NCI-H146 treated with DMSO at 0.1 percent for 48 hours (cell line): ENCODE results near the gene TRDN.

Experiments used
- DNase-seq: peaks from one replicate; lab custom pipeline; 2025; ENCODE audit not compliant: unreplicated experiment; lab: John Stamatoyannopoulos, UW

The TRDN gene

DNA sequence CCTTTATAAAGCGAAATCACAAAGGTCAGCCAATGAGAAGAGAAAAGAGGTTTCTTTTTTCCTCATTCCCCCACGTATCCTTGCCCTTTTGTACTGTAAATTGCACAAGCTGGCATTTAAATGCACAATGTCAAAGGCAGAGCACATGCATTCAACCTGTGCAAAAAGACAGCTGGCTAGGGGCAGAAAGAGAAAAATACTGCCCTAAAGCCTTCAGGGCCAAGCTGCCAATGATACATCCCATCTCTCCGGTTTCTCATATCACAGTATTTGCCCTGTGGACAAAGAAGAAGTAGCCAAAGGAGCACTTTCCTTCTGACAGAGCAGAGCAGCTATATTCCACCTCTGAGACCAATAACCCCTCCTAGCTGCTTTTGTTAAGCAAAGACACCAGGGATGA, 219.2 kb downstream of the TRDN start:
- DNase-seq = no peak

DNA sequence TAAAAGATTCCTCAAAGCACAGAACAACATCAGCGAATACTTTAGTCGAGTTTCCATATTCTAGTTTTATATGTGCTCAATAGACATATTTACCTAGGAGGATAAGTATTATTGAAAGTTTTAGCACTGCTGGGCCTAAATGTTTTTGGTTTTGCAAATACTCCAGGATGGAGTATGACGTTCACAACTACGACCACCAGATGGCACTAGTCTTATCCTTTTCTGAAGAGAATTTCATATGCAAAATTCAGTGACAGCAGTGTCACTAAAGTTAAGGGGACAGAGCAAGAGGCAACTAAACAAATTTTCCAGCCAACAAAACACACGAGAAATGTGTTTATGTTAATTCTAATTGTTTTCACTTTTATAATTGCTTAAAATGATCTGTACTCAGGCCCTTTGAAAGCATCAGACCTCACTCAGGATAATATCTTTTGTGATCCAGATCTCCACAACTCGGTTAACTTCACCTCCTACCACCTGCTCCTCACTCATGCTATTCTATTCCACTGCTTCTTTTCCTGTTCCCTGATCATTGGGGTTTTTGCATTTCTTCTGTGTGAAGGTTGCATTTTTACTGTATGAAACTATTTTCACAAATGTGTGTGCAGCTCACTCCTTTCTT, 220.8 kb downstream of the TRDN start:
- peak; percentile 71 for DNase-seq

GRCh38 chr6:123404975-123405374, 231.8 kb downstream of the TRDN start:
- no peak for DNase-seq

DNA sequence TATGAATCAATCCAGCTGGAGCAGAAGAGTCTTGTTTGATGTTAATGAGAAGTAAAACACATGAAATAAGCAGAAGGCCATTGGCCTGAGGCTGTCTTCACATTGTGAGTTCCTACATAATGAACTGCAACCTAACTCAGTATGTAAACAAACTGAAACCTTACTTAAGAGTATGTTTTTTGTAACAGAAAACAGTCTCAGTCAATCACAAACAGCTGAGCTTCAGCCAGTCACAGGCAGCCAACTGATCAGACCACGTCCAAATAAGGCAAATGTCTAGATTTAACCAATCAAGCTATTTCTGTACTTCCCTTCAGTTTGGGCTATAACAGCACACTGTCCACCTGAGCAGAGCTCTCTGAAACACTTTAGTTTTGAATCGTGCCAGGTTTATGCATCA, 234.7 kb downstream of the TRDN start:
- no peak for DNase-seq

GRCh38 chr6:123398072-123398471, 238.7 kb downstream of the TRDN start:
- no peak for DNase-seq

GRCh38 chr6:123393331-123393730, 243.4 kb downstream of the TRDN start:
- peak; percentile 88 for DNase-seq

DNA sequence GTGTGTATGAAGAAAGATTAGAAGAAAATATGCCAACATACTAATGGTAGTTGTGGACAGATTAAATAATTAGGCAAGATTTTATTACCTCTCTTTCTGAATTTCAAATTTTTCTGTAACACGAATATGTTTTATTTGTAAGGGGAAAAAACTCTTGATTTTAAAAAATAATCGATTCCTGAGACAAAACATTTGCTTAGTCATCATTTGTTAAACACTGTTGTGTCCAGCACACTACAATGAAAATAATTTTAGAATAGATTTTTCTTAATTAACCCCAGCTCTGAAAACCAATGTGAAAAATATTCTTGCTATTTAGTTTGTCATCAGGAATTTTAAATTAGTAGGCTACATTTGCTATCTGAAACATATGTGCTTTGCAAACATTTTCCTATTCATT, 253.0 kb downstream of the TRDN start:
- DNase-seq = no peak

- peak; percentile 95 for DNase-seq
Observed at GRCh38 chr6:123380257-123380656, 256.5 kb downstream of the TRDN start.

- no peak for DNase-seq
Observed at GRCh38 chr6:123372737-123373136, 264.0 kb downstream of the TRDN start.

GRCh38 chr6:123363912-123364311, 272.8 kb downstream of the TRDN start:
- DNase-seq = no peak

DNA sequence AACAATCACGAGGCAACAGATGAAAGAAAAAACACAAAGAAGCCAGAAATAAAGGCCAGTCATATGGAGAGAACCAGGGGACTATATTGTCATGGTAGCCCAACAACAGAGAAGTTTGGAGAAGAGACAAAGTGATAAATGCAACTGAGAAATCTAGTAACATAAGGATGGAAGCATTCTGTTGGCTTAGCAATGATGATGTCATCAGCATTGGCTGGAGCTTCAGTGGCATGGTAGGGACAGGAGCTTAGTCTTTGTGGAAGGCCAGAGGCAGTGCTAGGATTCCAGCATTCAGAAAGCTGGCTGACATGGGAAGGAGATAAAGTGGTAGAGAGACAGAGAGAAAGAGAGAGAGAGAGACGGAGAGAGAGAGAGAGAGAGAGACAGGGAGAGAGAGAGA, 276.4 kb downstream of the TRDN start:
- DNase-seq = no peak

DNA sequence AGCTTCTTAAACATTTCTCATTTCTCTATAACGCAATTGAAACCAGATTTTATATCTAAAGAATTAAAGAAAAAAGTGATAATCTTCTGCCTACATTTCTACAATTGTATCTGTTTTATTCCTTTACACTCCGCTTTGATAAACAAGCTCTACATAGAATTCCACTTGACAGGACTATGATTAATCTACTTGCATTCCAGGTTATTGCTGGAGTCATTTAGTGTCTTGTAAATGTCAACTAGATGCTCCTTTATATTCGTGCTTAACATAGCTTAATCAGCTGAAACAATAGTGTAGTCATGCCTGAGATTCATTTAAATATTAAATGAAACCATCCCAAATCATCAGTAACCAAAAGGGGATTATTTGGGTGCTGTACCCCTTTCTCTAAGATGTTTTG, 284.0 kb downstream of the TRDN start:
- no peak for DNase-seq

- no peak for DNase-seq
Observed at GRCh38 chr6:123352279-123352678, 284.5 kb downstream of the TRDN start.

GRCh38 chr6:123343836-123344235, 292.9 kb downstream of the TRDN start:
- DNase-seq = no peak

DNA sequence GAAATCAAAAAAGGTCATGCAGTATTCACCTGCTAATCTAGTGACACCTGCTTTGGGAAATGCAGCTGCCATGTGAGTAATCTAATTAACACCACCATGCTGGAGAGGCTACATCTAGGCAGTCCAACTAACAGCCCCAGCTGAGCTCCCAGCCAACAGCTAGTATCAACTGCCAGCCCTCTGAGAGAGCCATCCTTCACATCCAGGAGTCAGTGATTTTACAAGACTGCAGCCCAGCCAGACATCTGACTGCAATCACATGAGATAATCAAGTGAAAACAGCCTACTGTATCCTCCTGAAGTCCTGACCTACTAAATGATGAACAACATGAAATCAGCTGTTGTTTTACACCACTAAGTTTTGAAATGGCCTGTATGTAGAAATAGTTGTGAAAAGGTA, 298.4 kb downstream of the TRDN start:
- DNase-seq = peak; percentile 97

GRCh38 chr6:123333000-123333756, 303.6 kb downstream of the TRDN start:
- no peak for DNase-seq

DNA sequence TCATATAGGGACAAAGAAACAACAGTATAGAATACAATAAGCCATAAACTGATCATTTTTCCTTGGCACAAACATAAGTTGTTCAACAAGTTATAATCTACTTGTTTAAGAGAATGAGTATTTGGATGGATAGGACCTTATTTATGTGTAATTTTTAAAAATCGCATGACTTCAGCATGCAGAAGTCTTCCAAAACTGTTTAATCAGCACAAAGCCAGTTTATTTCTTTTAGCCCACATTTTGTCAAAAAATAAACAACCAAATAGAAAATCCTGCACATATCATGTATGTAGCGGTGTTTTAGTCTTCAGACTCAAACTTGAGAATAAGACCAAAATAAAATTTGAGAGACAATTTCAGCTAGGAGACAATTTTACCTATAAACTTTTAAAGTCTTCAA, 304.7 kb downstream of the TRDN start:
- DNase-seq = no peak

GRCh38 chr6:123329337-123329736, 307.4 kb downstream of the TRDN start:
- no peak for DNase-seq

GRCh38 chr6:123323452-123324329, 313.1 kb downstream of the TRDN start:
- peak; percentile 36 for DNase-seq

- DNase-seq = no peak
Observed at GRCh38 chr6:123321020-123321419, 315.7 kb downstream of the TRDN start.

DNA sequence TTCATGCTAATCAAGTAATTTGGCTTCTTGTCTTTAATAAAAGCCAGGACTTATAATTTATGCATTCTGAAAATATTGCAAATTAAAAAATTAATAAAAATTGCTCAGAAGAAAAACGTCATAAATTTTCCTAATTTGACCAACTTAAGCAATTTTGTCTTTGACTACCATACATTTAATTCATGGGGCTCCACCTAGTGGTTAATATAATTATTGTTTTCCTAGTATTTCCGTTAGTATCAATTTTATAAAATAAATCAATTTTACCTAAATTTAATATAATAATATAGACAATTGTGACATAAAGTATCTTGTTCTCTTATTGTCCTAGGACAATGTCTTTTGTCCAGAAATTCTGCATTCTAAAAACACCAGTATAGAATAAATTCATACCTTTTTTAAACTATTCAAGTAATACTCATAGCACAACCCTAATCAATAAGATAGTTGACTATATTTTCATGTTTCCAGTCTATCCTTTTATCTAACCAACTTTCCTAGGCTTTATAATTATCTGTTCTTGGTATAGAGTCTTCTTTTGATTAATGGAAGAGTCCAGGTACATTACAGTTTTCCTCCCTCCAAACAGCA, 319.9 kb downstream of the TRDN start:
- DNase-seq = peak; percentile 68
